ENCODE measurements around the gene SREK1.

The SREK1 gene, protein sequence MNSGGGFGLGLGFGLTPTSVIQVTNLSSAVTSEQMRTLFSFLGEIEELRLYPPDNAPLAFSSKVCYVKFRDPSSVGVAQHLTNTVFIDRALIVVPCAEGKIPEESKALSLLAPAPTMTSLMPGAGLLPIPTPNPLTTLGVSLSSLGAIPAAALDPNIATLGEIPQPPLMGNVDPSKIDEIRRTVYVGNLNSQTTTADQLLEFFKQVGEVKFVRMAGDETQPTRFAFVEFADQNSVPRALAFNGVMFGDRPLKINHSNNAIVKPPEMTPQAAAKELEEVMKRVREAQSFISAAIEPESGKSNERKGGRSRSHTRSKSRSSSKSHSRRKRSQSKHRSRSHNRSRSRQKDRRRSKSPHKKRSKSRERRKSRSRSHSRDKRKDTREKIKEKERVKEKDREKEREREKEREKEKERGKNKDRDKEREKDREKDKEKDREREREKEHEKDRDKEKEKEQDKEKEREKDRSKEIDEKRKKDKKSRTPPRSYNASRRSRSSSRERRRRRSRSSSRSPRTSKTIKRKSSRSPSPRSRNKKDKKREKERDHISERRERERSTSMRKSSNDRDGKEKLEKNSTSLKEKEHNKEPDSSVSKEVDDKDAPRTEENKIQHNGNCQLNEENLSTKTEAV

DNA sequence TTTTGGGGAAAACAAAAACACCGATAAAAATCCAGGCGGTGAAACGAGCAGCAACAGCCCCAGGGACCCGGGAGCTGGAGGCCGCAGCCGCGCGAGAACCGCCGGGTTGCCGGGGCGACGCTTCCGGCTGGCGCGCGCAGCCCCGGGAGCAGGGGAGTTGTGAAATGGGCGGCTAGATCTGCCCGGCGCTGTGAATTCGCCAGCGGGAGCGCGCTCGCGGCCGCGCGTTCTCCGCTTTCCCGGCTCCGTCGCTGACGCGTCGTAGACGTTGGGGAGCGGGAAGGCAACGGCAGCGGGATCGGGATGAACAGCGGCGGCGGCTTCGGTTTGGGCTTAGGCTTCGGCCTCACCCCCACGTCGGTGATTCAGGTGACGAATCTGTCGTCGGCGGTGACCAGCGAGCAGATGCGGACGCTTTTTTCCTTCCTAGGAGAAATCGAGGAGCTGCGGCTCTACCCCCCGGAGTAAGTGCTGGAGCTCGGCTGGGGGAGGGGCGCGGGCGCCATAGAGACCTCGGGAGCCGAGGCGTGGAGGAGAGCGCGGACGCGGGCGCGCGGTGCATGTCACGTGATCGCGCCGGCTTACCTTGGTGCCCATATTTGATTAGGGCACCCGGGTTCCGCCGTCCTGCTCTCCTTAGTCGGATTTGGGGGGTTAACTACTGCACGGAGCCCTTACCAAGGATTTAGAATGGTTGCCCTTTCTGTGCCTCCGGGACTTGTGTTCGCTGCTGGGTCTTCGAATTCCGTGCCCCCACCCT is at the start of gene SREK1:
Gene SREK1, plus strand, starts transcription at position 227 of the 760 bp plus-strand sequence. Its CDS starts 77 bp downstream, at position 304.
- Histone ChIP-seq H3F3A (ENCODE audit: insufficient read depth) (peaks cover 4% of the 10 kb centered on the region; the same call in 1 of the 2 replicates), H3K4me2 (ENCODE audit: low read depth, low read length, poor library complexity, severe bottlenecking) (peak within 1 kb of the TSS; percentile 99), H3K36me3 (ENCODE audit: low read length) (no peaks in the 10 kb centered on the region), H3K4me3 (ENCODE audit: insufficient read depth, low read length, poor library complexity, severe bottlenecking) (peak within 1 kb of the TSS; percentile 68), H2AFZ (ENCODE audit: low read depth, low read length, severe bottlenecking) (peak within 1 kb of the TSS; percentile 98), H3K27ac (ENCODE audit: low read depth, low read length) (peak within 1 kb of the TSS; percentile 81), H3K79me2 (ENCODE audit: insufficient read depth, low read length) (peaks cover 48% of the 10 kb centered on the region), H3K9me2 (replicated peaks; ENCODE audit: insufficient read depth, low read length) (no peaks in the 10 kb centered on the region), H3K9me3 (ENCODE audit: insufficient read depth, low read length) (no peaks in the 10 kb centered on the region), H3K27me3 (ENCODE audit: low read length) (no peaks in the 10 kb centered on the region), H4K20me1 (ENCODE audit: low read depth, low read length) (peaks cover 7% of the 10 kb centered on the region; the same call in 1 of the 2 replicates), H3K9ac (ENCODE audit: low read length) (peak within 1 kb of the TSS; percentile 89)
- TF ChIP-seq, protein P1, sequence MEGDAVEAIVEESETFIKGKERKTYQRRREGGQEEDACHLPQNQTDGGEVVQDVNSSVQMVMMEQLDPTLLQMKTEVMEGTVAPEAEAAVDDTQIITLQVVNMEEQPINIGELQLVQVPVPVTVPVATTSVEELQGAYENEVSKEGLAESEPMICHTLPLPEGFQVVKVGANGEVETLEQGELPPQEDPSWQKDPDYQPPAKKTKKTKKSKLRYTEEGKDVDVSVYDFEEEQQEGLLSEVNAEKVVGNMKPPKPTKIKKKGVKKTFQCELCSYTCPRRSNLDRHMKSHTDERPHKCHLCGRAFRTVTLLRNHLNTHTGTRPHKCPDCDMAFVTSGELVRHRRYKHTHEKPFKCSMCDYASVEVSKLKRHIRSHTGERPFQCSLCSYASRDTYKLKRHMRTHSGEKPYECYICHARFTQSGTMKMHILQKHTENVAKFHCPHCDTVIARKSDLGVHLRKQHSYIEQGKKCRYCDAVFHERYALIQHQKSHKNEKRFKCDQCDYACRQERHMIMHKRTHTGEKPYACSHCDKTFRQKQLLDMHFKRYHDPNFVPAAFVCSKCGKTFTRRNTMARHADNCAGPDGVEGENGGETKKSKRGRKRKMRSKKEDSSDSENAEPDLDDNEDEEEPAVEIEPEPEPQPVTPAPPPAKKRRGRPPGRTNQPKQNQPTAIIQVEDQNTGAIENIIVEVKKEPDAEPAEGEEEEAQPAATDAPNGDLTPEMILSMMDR (IDR thresholded peaks at IDR 0.05; ENCODE audit: insufficient read depth, low read length, poor library complexity, severe bottlenecking), result no peak
- TF ChIP-seq EZH2phosphoT487 (conservative IDR thresholded peaks at IDR 0.05; ENCODE audit: low read length), result no peak

DNA sequence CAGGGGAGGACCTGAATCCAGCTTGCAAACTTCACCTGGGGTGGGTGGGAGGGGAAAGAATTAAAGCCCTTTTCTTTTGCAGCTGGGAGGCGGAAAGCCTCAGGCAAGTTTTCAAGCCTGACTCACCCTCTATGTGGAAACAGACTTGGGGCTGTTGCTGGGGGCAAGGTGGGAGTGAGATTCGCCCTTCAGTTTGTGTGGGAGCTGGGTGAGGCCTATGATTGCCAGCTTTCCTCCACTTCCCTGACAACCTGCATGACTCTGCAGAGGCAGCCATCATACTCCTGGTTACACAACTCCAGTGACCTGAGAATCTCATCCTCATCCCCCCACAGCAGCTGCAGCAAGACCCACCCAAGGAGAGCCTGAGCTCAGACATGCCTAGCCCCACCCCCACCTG is 43.2 kb upstream of the SREK1 start:
- no peak for TF ChIP-seq EZH2phosphoT487 (conservative IDR thresholded peaks at IDR 0.05; ENCODE audit: low read length)
- TF ChIP-seq, protein P1 (IDR thresholded peaks at IDR 0.05; ENCODE audit: insufficient read depth, low read length, poor library complexity, severe bottlenecking), result no peak
- H3F3A ChIP-seq (ENCODE audit: insufficient read depth), result no peaks in the 10 kb centered on the region; the same call in 1 of the 2 replicates
- no peaks in the 10 kb centered on the region for H3K9me2 ChIP-seq (replicated peaks; ENCODE audit: insufficient read depth, low read length)
- no peaks in the 10 kb centered on the region for H4K20me1 ChIP-seq (ENCODE audit: low read depth, low read length)
- no peak overlapping the region for H3K4me2 ChIP-seq (ENCODE audit: low read depth, low read length, poor library complexity, severe bottlenecking)
- H3K27me3 ChIP-seq (ENCODE audit: low read length), result no peaks in the 10 kb centered on the region
- H3K9ac ChIP-seq (ENCODE audit: low read length), result no peak overlapping the region
- H3K27ac ChIP-seq (ENCODE audit: low read depth, low read length), result no peak overlapping the region
- H3K36me3 ChIP-seq (ENCODE audit: low read length), result no peaks in the 10 kb centered on the region
- H3K9me3 ChIP-seq (ENCODE audit: insufficient read depth, low read length), result 0 out of 2 replicates have a peak, but pooled peaks cover 10% of the 10 kb centered on the region
- H2AFZ ChIP-seq (ENCODE audit: low read depth, low read length, severe bottlenecking), result no peak overlapping the region
- H3K79me2 ChIP-seq (ENCODE audit: insufficient read depth, low read length), result no peaks in the 10 kb centered on the region
- H3K4me3 ChIP-seq (ENCODE audit: insufficient read depth, low read length, poor library complexity, severe bottlenecking), result no peak overlapping the region

DNA sequence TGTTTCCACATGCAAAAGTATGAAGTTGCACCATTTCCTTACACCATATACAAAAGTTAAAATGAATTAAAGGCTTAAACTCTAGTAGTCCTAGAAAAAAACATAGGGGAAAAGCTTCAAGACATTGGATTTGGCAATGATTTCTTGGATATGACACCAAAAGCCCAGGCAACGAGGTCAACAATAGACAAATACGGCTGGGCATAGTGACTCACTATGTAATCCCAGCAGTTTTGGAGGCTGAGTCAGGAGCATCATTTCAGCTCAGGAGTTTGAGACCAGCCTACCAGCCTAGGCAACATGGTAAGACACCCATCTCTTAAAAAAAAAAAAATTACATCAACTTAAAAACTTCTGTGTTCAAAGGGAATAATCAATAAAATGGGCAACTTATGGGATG is 30.9 kb upstream of the SREK1 start:
- Histone ChIP-seq H4K20me1 (ENCODE audit: low read depth, low read length) (no peaks in the 10 kb centered on the region), H3K9ac (ENCODE audit: low read length) (no peak overlapping the region), H3F3A (ENCODE audit: insufficient read depth) (no peaks in the 10 kb centered on the region), H3K4me2 (ENCODE audit: low read depth, low read length, poor library complexity, severe bottlenecking) (no peak overlapping the region), H3K27me3 (ENCODE audit: low read length) (no peaks in the 10 kb centered on the region), H3K4me3 (ENCODE audit: insufficient read depth, low read length, poor library complexity, severe bottlenecking) (no peak overlapping the region), H3K9me3 (ENCODE audit: insufficient read depth, low read length) (no peaks in the 10 kb centered on the region), H3K36me3 (ENCODE audit: low read length) (no peaks in the 10 kb centered on the region), H3K27ac (ENCODE audit: low read depth, low read length) (no peak overlapping the region), H3K9me2 (replicated peaks; ENCODE audit: insufficient read depth, low read length) (no peaks in the 10 kb centered on the region), H3K79me2 (ENCODE audit: insufficient read depth, low read length) (no peaks in the 10 kb centered on the region), H2AFZ (ENCODE audit: low read depth, low read length, severe bottlenecking) (no peak overlapping the region)
- no peak for TF ChIP-seq EZH2phosphoT487 (conservative IDR thresholded peaks at IDR 0.05; ENCODE audit: low read length)
- TF ChIP-seq, protein P1 (IDR thresholded peaks at IDR 0.05; ENCODE audit: insufficient read depth, low read length, poor library complexity, severe bottlenecking), result no peak
